Pulmonary artery endothelial cell (primary cell): Measurements from ENCODE around the gene ZBTB6. TPM values are rescaled to one million over a fixed set of nuclear protein-coding genes. Genes with fewer than 3 reads are reported as not detected.

Source experiments
- total RNA-seq: library from RNA; depleted of rRNA; stranded (reverse); fragments of >200 nt; gene quantifications from 2 replicates; pipeline ENCODE4 v1.2.3, GENCODE V29; 2014

ZBTB6 gene
- total RNA-seq, 1 donor from 2014 or later: 11.7 TPM

Other genes with a start within 250 kb of the ZBTB6 start
- gene OR1L3, start 238.2 kb downstream of the ZBTB6 start, total RNA-seq: not detected in 2 replicates
- not detected in 2 replicates for gene OR1L4, start 189.3 kb downstream of the ZBTB6 start, total RNA-seq
- gene OR1L6, start 171.0 kb downstream of the ZBTB6 start, total RNA-seq: not detected in 2 replicates
- not detected in 2 replicates for gene OR5C1, start 124.4 kb downstream of the ZBTB6 start, total RNA-seq
- not detected in 2 replicates for gene OR1K1, start 113.2 kb downstream of the ZBTB6 start, total RNA-seq
- gene PDCL, start 84.7 kb downstream of the ZBTB6 start, total RNA-seq: 70.4 and 86.4 TPM in 2 replicates
- 57.0 and 75.8 TPM in 2 replicates for gene RC3H2, start 8.0 kb downstream of the ZBTB6 start, total RNA-seq
- 2.7 and 3.8 TPM in 2 replicates for gene ZBTB26, start 18.2 kb upstream of the ZBTB6 start, total RNA-seq
- gene RABGAP1, start 27.7 kb upstream of the ZBTB6 start, total RNA-seq: 27.5 and 37.0 TPM in 2 replicates
- gene GPR21, start 120.3 kb upstream of the ZBTB6 start, total RNA-seq: 0.35 and 0.46 TPM in 2 replicates